ENCODE measurements around the gene ATF7.

GRCh38 chr12:53551889-53552291 is 74.3 kb downstream of the ATF7 start:
- no peak for TF ChIP-seq GATA3 (IDR thresholded peaks at IDR 0.05; ENCODE audit: low read depth, low read length)
- no peak for TF ChIP-seq GATA2 (IDR thresholded peaks at IDR 0.05; ENCODE audit: low read depth, low read length)

Data from SH-SY5Y (cell line).